Astrocyte of the cerebellum (primary cell): ENCODE results near the gene USP10.

ENCODE experiments used
- DNase-seq: peaks from one replicate; pipeline ENCODE4 v3.0.0-alpha.2; 2011; ENCODE audit warnings: low read depth
- H3K4me3 ChIP-seq: 2 replicates; pipeline ENCODE4 v1.5.1; 2011; ENCODE audit warnings: mild to moderate bottlenecking, low read depth, low read length, moderate library complexity
- in situ Hi-C: cut with HindIII; loops from 2 replicates; pipeline ENCODE4 v1.10.0; 2017; ENCODE audit warnings: low sequenced_read_pairs
- TF ChIP-seq, protein P1 (sequence below): IDR thresholded peaks from 2 replicates; pipeline ENCODE4 v1.5.1; 2012; ENCODE audit warnings: low read length, low read depth, moderate library complexity, mild to moderate bottlenecking; ENCODE audit errors: missing control alignments

The USP10 gene

DNA sequence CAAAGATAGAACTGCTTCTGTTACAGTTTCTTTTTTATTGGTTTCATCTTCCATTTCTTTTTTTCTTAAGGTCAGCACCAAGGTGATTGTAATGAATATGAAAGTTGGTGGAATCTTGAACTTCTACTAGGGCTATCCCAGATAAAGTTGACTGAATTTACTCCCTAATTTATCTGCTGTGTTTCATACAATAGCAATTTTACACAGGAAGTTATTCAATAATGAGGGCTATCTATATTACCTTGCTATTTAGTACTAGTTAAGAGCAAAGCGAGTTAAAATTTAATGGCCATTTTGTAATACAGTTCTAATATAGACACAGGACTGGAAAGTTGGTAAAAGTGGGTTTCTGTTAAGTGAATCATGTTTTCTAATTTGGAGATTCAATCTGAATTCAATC lies 24.1 kb downstream of the USP10 start:
- DNase-seq = no peak
- TF ChIP-seq, protein P1, sequence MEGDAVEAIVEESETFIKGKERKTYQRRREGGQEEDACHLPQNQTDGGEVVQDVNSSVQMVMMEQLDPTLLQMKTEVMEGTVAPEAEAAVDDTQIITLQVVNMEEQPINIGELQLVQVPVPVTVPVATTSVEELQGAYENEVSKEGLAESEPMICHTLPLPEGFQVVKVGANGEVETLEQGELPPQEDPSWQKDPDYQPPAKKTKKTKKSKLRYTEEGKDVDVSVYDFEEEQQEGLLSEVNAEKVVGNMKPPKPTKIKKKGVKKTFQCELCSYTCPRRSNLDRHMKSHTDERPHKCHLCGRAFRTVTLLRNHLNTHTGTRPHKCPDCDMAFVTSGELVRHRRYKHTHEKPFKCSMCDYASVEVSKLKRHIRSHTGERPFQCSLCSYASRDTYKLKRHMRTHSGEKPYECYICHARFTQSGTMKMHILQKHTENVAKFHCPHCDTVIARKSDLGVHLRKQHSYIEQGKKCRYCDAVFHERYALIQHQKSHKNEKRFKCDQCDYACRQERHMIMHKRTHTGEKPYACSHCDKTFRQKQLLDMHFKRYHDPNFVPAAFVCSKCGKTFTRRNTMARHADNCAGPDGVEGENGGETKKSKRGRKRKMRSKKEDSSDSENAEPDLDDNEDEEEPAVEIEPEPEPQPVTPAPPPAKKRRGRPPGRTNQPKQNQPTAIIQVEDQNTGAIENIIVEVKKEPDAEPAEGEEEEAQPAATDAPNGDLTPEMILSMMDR = no peak
- in situ Hi-C loops = no loop called here
- H3K4me3 ChIP-seq = no peak overlapping the region

DNA sequence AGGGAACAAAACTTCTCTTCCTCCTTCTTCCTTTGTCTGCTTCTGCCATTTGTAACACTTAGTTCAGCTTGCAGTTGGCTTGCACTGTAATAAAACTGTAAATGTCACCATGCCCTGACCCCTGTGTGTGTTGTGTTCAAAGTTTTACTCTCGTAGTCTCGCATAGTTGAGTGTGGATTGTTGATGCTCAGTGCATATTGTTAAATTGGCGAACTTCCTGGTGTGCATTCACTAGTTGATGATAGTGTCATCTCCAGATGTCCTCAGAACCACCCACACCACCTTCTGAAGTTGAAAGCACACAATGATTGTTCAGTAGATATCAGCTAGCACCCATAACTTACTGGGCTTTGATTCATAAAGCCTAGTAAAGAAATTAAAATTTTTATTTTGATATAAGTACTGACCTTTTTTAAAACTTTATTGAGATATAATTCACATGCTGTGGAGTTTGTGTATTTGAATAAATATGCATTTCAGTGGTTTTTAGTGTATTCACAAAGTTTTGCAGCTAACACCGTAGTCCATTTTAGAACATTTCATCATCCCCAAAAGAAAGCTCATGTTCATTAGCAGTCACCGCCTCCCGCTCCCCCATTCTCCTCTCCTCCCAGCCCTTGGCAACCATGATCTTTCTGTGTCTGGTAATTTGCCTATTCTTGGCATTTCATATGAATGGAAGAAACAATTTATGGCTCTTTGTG lies 25.0 kb downstream of the USP10 start:
- TF ChIP-seq, protein P1 = no peak
- H3K4me3 ChIP-seq = no peak overlapping the region
- in situ Hi-C loops = loop anchor here (25.0 kb wide), 1 partner anchor 212 kb away; the partner anchor contains the start of gene MEAK7
- no peak for DNase-seq

DNA sequence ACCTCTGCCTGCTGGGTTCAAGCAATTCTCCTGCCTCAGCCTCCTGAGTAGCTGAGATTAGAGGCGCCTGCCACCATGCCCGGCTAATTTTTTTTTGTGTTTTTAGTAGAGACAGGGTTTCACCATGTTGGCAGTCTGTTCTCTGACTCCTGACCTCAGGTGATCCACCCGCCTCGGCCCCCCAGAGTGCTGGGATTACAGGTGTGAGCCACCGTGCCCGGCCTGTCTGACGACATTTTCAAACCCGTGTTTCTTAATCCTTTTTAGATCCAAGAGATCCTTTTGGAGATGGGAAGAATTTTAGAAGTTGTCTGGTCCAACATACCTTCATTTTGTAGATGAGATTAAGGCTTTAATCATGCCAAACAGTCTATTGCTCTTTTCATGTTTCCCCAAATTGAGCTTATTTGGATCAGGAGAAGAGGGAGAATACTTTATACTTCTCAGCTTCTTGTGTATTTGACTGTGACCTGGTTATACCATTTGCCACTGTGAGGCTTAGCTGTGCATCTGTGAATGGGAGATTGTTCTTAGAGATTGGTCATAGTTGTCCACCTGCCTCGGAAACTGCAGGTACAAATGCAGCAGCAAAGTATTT lies 25.8 kb downstream of the USP10 start:
- no peak overlapping the region for H3K4me3 ChIP-seq
- in situ Hi-C loops = loop anchor here (25.0 kb wide), 1 partner anchor 213 kb away; the partner anchor contains the start of gene MEAK7
- TF ChIP-seq, protein P1 = no peak
- no peak for DNase-seq

DNA sequence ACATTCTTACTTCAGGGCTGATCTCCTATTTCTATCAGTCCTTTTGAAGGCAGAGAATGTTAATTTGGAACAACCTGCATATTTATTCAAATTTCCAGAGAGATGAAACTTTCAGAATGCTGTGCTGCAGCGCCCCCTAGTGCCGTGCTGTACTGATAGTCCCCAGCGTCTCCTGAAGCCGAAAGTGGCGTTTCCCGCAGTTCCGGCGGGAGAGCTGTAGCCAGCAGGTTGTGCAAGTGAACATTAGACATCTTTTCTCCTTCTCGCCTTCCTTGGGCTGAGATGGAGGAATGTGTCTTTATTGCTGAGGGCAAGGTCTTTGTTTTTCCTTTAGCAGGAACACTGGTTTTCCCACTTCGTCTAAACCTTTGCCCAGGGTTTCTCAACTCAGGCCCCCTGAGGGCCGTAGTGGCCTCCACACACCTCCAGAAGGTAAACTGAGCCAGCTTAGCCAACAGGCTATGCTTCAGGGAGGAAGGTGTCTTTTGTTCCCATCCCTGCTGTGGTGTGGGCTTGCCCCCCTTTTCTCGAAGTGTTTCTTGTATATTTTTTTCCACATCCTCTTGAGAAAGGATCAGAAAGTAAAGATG lies 26.4 kb downstream of the USP10 start:
- in situ Hi-C loops = loop anchor here (25.0 kb wide), 1 partner anchor 214 kb away; the partner anchor contains the start of gene MEAK7
- peak; percentile 79 for DNase-seq
- TF ChIP-seq, protein P1 = peak; percentile 91
- H3K4me3 ChIP-seq = no peak overlapping the region

DNA sequence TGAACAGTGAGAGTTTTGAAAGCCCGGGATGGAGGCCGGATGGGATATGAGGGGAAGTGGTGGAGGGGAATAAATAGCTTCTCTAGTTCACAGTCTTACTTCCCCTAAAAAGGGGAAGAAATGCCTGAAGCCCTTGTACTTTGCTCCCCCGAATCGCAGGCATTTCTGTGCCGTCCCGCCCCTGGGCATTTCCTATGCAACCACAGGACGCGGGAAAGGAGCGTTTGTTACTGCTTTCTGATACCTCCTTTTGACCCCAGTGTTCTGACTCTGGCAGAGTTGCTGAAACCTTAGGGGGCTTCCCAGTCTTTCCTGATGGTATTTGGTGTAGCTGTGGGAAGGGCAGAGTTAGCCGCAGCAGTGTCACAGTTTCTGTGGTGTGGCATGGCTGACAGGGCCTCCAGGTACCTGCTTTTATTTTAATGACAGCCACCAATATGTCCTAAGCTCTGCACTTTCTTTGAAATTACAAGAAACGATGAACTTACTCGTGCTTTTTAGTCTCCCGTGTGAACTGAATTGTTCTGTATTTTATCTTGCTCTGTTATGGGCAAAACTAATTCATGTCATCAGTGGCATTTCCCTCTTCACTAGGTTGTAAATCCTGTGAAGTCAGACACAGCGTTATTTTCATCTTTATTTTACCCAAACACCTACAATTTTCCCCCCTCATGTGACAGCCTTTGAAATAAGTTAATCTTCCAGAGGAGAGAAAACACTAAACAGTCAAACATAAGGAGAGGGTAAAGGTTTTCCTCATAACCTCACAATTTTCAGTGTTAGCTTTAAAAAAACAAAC lies 27.1 kb downstream of the USP10 start:
- in situ Hi-C loops = loop anchor here (25.0 kb wide), 1 partner anchor 215 kb away; the partner anchor contains the start of gene MEAK7
- TF ChIP-seq, protein P1 = no peak
- no peak for DNase-seq
- H3K4me3 ChIP-seq = no peak overlapping the region

DNA sequence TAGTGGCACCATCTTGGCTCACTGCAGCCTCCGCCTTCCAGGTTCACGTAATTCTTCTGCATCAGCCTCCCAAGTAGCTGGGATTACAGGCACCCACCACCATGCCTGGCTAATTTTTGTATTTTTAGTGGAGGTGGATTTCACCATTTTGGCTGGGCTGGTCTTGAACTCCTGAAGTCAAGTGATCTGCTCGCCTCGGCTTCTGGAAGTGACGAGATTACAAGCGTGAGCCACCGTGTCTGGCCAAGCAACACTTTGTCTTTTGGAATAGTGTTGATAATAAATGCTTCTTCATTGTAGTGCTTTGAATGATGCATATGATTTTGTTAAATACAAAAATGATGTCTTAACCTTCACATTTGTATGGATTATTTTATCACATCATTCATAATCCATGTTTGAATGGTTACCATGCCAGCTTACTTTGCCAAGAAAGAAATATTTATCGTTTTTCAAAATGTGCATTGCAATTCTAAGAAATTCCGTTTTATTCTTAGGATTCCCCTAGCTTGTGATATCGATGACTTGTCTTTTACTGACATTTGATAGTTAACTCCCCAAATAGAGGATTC lies 29.1 kb downstream of the USP10 start:
- no peak for DNase-seq
- in situ Hi-C loops = loop anchor here (25.0 kb wide), 1 partner anchor 217 kb away; the partner anchor contains the start of gene MEAK7
- no peak overlapping the region for H3K4me3 ChIP-seq
- TF ChIP-seq, protein P1 = no peak
